Gastroesophageal sphincter (tissue), 3 donors: Measurements from ENCODE around the gene UBQLN2.

Source experiments
- EP300 ChIP-seq: sonication (generic); formaldehyde crosslinking; IDR thresholded peaks from one replicate; pipeline ENCODE4 v1.6.1; 2017; ENCODE audit warnings: antibody characterized with exemption, mild to moderate bottlenecking
- POLR2A ChIP-seq, 2 donors: fragments of 450-650 bp; IDR thresholded peaks; one replicate each; pipeline ENCODE4 v1.6.1; 2017; ENCODE audit warnings: antibody characterized with exemption in 2 of 2, mild to moderate bottlenecking in 2 of 2, moderate library complexity in 1 of 2
- POLR2AphosphoS5 ChIP-seq: sonication (generic); formaldehyde crosslinking; IDR thresholded peaks from one replicate; pipeline ENCODE4 v1.6.1; 2017; ENCODE audit warnings: antibody characterized with exemption
- TF ChIP-seq, protein P1 (sequence below), 4 experiments: fragments of 200-600 bp in 2 of 4; fragments of 450-650 bp in 2 of 4; sonication (generic) in 1 of 4; IDR thresholded peaks; one replicate each; pipeline ENCODE4 v1.5.1; 2017 to 2019; ENCODE audit warnings: antibody characterized with exemption in 4 of 4, mild to moderate bottlenecking in 2 of 4, moderate library complexity in 2 of 4

DNA sequence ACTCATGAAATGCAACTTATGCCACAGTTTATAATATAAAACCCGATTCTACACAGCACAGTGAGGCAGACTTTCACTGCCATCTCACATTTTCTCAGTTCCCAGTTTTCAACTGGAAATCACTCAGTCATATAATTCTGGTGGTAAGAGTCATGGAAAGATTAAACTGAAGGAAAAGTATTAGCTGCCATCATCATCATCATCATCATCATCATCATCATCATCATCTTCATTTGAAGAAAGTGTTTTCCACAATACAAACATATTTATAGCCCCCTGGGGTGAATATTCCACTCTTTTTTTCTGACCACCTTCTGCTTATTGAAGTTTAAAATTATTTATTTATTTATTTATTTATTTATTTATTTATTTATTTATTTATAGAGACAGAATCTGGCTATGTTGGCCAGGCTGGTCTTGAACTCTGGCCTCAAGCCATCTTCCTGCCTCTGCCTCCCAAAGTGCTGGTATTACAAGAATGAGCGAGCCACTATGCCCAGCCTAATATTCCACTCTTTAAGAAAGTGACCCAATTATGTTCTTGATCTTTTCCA, 6.0 kb upstream of the UBQLN2 start:
- TF ChIP-seq POLR2A (IDR thresholded peaks at IDR 0.05) (no peak), POLR2AphosphoS5 (no peak), EP300 (no peak)
- TF ChIP-seq, protein P1, sequence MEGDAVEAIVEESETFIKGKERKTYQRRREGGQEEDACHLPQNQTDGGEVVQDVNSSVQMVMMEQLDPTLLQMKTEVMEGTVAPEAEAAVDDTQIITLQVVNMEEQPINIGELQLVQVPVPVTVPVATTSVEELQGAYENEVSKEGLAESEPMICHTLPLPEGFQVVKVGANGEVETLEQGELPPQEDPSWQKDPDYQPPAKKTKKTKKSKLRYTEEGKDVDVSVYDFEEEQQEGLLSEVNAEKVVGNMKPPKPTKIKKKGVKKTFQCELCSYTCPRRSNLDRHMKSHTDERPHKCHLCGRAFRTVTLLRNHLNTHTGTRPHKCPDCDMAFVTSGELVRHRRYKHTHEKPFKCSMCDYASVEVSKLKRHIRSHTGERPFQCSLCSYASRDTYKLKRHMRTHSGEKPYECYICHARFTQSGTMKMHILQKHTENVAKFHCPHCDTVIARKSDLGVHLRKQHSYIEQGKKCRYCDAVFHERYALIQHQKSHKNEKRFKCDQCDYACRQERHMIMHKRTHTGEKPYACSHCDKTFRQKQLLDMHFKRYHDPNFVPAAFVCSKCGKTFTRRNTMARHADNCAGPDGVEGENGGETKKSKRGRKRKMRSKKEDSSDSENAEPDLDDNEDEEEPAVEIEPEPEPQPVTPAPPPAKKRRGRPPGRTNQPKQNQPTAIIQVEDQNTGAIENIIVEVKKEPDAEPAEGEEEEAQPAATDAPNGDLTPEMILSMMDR (IDR thresholded peaks at IDR 0.05), result no peak
